GM18861 (cell line): ENCODE results near the gene ZNF57.
A peak's percentile ranks its signal among the peaks of the same experiment; 100 is the strongest.
"Not testable (repeated sequence)": the region's sequence is repeated elsewhere in the genome, so short reads cannot be mapped to it uniquely, and the experiment has no call there.

ENCODE experiments used
- ATAC-seq: cut with Tn5 transposase; IDR thresholded peaks from one replicate; pipeline ENCODE4 v1.9.1; 2021; ENCODE audit not compliant: unreplicated experiment

The ZNF57 gene

GRCh38 chr19:2950286-2951124, 49.8 kb downstream of the ZNF57 start:
- peak; percentile 91 for ATAC-seq

- no peak for ATAC-seq
Observed at GRCh38 chr19:2952953-2953481, 52.3 kb downstream of the ZNF57 start.

- ATAC-seq = no peak
Observed at GRCh38 chr19:2957160-2957559, 56.4 kb downstream of the ZNF57 start.

- ATAC-seq = no peak
Observed at GRCh38 chr19:2960120-2960519, 59.4 kb downstream of the ZNF57 start.

GRCh38 chr19:2962018-2962670, 61.4 kb downstream of the ZNF57 start:
- ATAC-seq = no peak

- ATAC-seq = no peak
Observed at GRCh38 chr19:2963122-2963521, 62.4 kb downstream of the ZNF57 start.

- not testable (repeated sequence) for ATAC-seq
Observed at GRCh38 chr19:2963631-2964030, 62.9 kb downstream of the ZNF57 start.

- ATAC-seq = no peak
Observed at GRCh38 chr19:2964874-2965273, 64.1 kb downstream of the ZNF57 start.

- ATAC-seq = no peak
Observed at GRCh38 chr19:2967972-2968371, 67.2 kb downstream of the ZNF57 start.
